HepG2 (cell line): ENCODE results near the gene TELO2. TPM values are rescaled to one million over a fixed set of nuclear protein-coding genes. Genes with fewer than 3 reads are reported as not detected.

ENCODE experiments used
- CERS6 ChIP-seq: sonication (generic); formaldehyde crosslinking; IDR thresholded peaks from 2 replicates; pipeline ENCODE4 v1.5.0; 2020; ENCODE audit warnings: missing genetic modification reagents
- HIVEP1 ChIP-seq: sonication (generic); formaldehyde crosslinking; IDR thresholded peaks from 2 replicates; pipeline ENCODE4 v1.4.0; 2020; ENCODE audit warnings: mild to moderate bottlenecking, missing genetic modification reagents
- MXI1 ChIP-seq: IDR thresholded peaks from 3 replicates; pipeline ENCODE4 v1.6.1; 2012; ENCODE audit warnings: low read depth, low read length, inconsistent platforms, borderline replicate concordance
- RXRA ChIP-seq: sonication (generic); formaldehyde crosslinking; IDR thresholded peaks from 2 replicates; pipeline ENCODE4 v1.5.1; 2020; ENCODE audit warnings: missing genetic modification reagents
- SIX1 ChIP-seq: sonication (generic); formaldehyde crosslinking; IDR thresholded peaks from 2 replicates; pipeline ENCODE4 v1.4.0; 2020; ENCODE audit warnings: missing genetic modification reagents, borderline replicate concordance
- SNAPC4 ChIP-seq: sonication (generic); formaldehyde crosslinking; IDR thresholded peaks from 2 replicates; pipeline ENCODE4 v1.4.0; 2020; ENCODE audit warnings: mild to moderate bottlenecking, missing genetic modification reagents
- STAG1 ChIP-seq: sonication (generic); formaldehyde crosslinking; IDR thresholded peaks from 2 replicates; pipeline ENCODE4 v1.4.0; 2020; ENCODE audit warnings: missing genetic modification reagents
- TFAP4 ChIP-seq: sonication (generic); IDR thresholded peaks from 2 replicates; pipeline ENCODE4 v1.6.1; 2016; ENCODE audit warnings: low read depth, borderline replicate concordance
- ZFP1 ChIP-seq: IDR thresholded peaks from 2 replicates; pipeline ENCODE4 v1.6.1; 2016
- ZMAT5 ChIP-seq: sonication (generic); formaldehyde crosslinking; IDR thresholded peaks from 2 replicates; pipeline ENCODE4 v1.5.0; 2020; ENCODE audit warnings: mild to moderate bottlenecking, low read depth, missing genetic modification reagents, borderline replicate concordance
- ZMYM2 ChIP-seq: sonication (generic); formaldehyde crosslinking; IDR thresholded peaks from 2 replicates; pipeline ENCODE4 v1.8.0; 2022; ENCODE audit warnings: mild to moderate bottlenecking, missing genetic modification reagents
- ZMYM3 ChIP-seq: sonication (generic); formaldehyde crosslinking; IDR thresholded peaks from 2 replicates; pipeline ENCODE4 v1.5.1; 2020; ENCODE audit warnings: mild to moderate bottlenecking, missing genetic modification reagents
- ZNF281 ChIP-seq: sonication (generic); formaldehyde crosslinking; IDR thresholded peaks from 2 replicates; pipeline ENCODE4 v1.4.0; 2020; ENCODE audit warnings: missing genetic modification reagents, borderline replicate concordance
- ZNF350 ChIP-seq: sonication (generic); formaldehyde crosslinking; IDR thresholded peaks from 2 replicates; pipeline ENCODE4 v1.4.0; 2020; ENCODE audit warnings: mild to moderate bottlenecking, low read depth, missing genetic modification reagents, borderline replicate concordance
- polyA plus RNA-seq, 8 experiments: library from polyadenylated mRNA; depleted of rRNA in 3 of 8; stranded (reverse) in 7 of 8; unstranded in 1 of 8; fragments of >200 nt; fragmentation: Illumina TruSeq in 4 of 8; extraction: Trizol in 4 of 8; gene quantifications; 2 replicates each; pipeline versions ENCODE4 v1.2.1 to v1.2.3, GENCODE V29; 2011 to 2016; ENCODE audit warnings: low read depth in 4 of 8, missing spikeins in 1 of 8, mixed read lengths in 1 of 8; ENCODE audit not compliant: insufficient read depth in 1 of 8
- total RNA-seq, 5 experiments: library from RNA; depleted of rRNA; stranded (reverse); fragments of >200 nt; fragmentation: Illumina TruSeq; extraction: Trizol; gene quantifications; 2 replicates each; pipeline ENCODE4 v1.2.3, GENCODE V29; 2016; ENCODE audit warnings: low read depth in 1 of 5
- TF ChIP-seq, protein P1 (sequence below): sonication (generic); formaldehyde crosslinking; IDR thresholded peaks from 2 replicates; pipeline ENCODE4 v1.5.0; 2020; ENCODE audit warnings: mild to moderate bottlenecking, missing genetic modification reagents, moderate library complexity

TELO2 gene
- total and polyA plus RNA-seq, 2 of the 13 experiments (the other 11 are each of a cell fraction or from before 2014, with no cell fraction given), result 10.1 to 17.9 TPM

- TF ChIP-seq TFAP4 (no peak), ZNF281 (CRISPR knock-in tag) (no peak), SNAPC4 (no peak), ZFP1 (CRISPR knock-in tag) (no peak), ZNF350 (no peak), SIX1 (CRISPR knock-in tag) (no peak), HIVEP1 (CRISPR knock-in tag) (no peak), RXRA (no peak), ZMYM2 (CRISPR knock-in tag) (no peak), STAG1 (CRISPR knock-in tag) (peak; percentile 25), ZMYM3 (CRISPR knock-in tag) (no peak), CERS6 (CRISPR knock-in tag) (no peak), MXI1 (no peak), ZMAT5 (CRISPR knock-in tag) (no peak)
- TF ChIP-seq, protein P1, sequence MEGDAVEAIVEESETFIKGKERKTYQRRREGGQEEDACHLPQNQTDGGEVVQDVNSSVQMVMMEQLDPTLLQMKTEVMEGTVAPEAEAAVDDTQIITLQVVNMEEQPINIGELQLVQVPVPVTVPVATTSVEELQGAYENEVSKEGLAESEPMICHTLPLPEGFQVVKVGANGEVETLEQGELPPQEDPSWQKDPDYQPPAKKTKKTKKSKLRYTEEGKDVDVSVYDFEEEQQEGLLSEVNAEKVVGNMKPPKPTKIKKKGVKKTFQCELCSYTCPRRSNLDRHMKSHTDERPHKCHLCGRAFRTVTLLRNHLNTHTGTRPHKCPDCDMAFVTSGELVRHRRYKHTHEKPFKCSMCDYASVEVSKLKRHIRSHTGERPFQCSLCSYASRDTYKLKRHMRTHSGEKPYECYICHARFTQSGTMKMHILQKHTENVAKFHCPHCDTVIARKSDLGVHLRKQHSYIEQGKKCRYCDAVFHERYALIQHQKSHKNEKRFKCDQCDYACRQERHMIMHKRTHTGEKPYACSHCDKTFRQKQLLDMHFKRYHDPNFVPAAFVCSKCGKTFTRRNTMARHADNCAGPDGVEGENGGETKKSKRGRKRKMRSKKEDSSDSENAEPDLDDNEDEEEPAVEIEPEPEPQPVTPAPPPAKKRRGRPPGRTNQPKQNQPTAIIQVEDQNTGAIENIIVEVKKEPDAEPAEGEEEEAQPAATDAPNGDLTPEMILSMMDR (CRISPR knock-in tag), result peak; percentile 40
- TF ChIP-seq, all 625 proteins: peak for 2
Observed at GRCh38 chr16:1543085-1543896, 50.1 kb downstream of the TELO2 start (continued).
